OCI-LY7 (cell line): Measurements from ENCODE around the gene TSNAXIP1.

Source experiments
- CTCF ChIP-seq: fragments of 200-600 bp; sonication (generic); conservative IDR thresholded peaks from 2 replicates; pipeline ENCODE4 v1.5.1; 2014; ENCODE audit warnings: mild to moderate bottlenecking, antibody characterized with exemption, low read length, moderate library complexity, mixed read lengths
- EZH2phosphoT487 ChIP-seq: fragments of 200-600 bp; sonication (generic); IDR thresholded peaks from 2 replicates; pipeline ENCODE4 v1.6.1; 2018; ENCODE audit warnings: low read depth, borderline replicate concordance, mild to moderate bottlenecking, mixed run types, antibody characterized with exemption, low read length, moderate library complexity, mixed read lengths

GRCh38 chr16:67861877-67862276, 55.2 kb downstream of the TSNAXIP1 start:
- no peak for TF ChIP-seq EZH2phosphoT487
- TF ChIP-seq CTCF = no peak
